SK-N-SH (cell line): ENCODE data around the gene SLC66A3. TPM values are rescaled to one million over a fixed set of nuclear protein-coding genes. Genes with fewer than 3 reads are reported as not detected.

Source experiments
- CTCF ChIA-PET: fragments of 300-600, 350-600 bp; formaldehyde crosslinking; extraction: SDS; loops from one replicate; lab custom pipeline; 2021; lab: Yijun Ruan, JAX
- POLR2A ChIA-PET: fragments of 350-600 bp; sonication (Branson Sonifier 250); formaldehyde crosslinking; extraction: SDS; loops from one replicate; lab custom pipeline; 2020; ENCODE audit warnings: antibody characterized with exemption, inconsistent platforms; lab: Yijun Ruan, JAX
- DNase-seq: peaks from one replicate; pipeline ENCODE4 v3.0.0; 2012
- H2AFZ ChIP-seq: fragments of 200-600 bp; sonication (generic); 2 replicates; pipeline ENCODE4 v1.8.1; 2016; ENCODE audit warnings: antibody characterized with exemption, mild to moderate bottlenecking, low read depth
- H3F3A ChIP-seq: fragments of 200-600 bp; sonication (generic); replicated peaks from 2 replicates; pipeline ENCODE3; 2016; ENCODE audit warnings: antibody characterized with exemption, mild to moderate bottlenecking; ENCODE audit not compliant: insufficient read depth
- H3K27ac ChIP-seq, 2 experiments: fragments of 200-500 bp in 1 of 2; fragments of 200-600 bp in 1 of 2; sonication (Bioruptor generic) in 1 of 2; sonication (generic), shearing (Covaris generic) in 1 of 2; 2 replicates each; pipeline versions ENCODE4 v1.5.1 to v1.6.1; 2014 to 2016; ENCODE audit warnings: low read depth in 2 of 2, inconsistent platforms in 1 of 2, low read length in 1 of 2, mild to moderate bottlenecking in 1 of 2, mixed read lengths in 1 of 2
- H3K27me3 ChIP-seq: fragments of 200-600 bp; sonication (generic), shearing (Covaris generic); 2 replicates; pipeline ENCODE4 v1.6.1; 2016; ENCODE audit warnings: mixed run types; ENCODE audit not compliant: insufficient read depth
- H3K36me3 ChIP-seq, 2 experiments: fragments of 200-500 bp in 1 of 2; fragments of 200-600 bp in 1 of 2; sonication (Bioruptor generic) in 1 of 2; sonication (generic) in 1 of 2; replicated peaks in 1 of 2; 2 replicates each; pipeline versions ENCODE3 to v1.5.1; 2014 to 2016; ENCODE audit warnings: low read length in 1 of 2, mild to moderate bottlenecking in 1 of 2; ENCODE audit not compliant: insufficient read depth in 2 of 2, control insufficient read depth in 1 of 2
- H3K4me1 ChIP-seq, 2 experiments: fragments of 200-500 bp in 1 of 2; fragments of 200-600 bp in 1 of 2; sonication (Bioruptor generic) in 1 of 2; sonication (generic), shearing (Covaris generic) in 1 of 2; 2 replicates each; pipeline versions ENCODE4 v1.5.1 to v1.6.1; 2014 to 2016; ENCODE audit warnings: low read depth in 1 of 2, low read length in 1 of 2, mixed run types in 1 of 2; ENCODE audit not compliant: insufficient read depth in 2 of 2, control insufficient read depth in 1 of 2
- H3K4me2 ChIP-seq: fragments of 200-600 bp; sonication (generic), shearing (Covaris generic); 2 replicates; pipeline ENCODE4 v1.6.1; 2017; ENCODE audit warnings: mixed run types
- H3K4me3 ChIP-seq, 2 experiments: fragments of 200-500 bp in 1 of 2; fragments of 200-600 bp in 1 of 2; sonication (Bioruptor generic) in 1 of 2; sonication (generic), shearing (Covaris generic) in 1 of 2; 2 replicates each; pipeline versions ENCODE4 v1.5.1 to v1.8.1; 2014 to 2016; ENCODE audit warnings: low read depth in 2 of 2, inconsistent platforms in 1 of 2, low read length in 1 of 2, mild to moderate bottlenecking in 1 of 2, mixed read lengths in 1 of 2, moderate library complexity in 1 of 2
- H3K79me2 ChIP-seq: fragments of 200-600 bp; sonication (generic); 2 replicates; pipeline ENCODE4 v1.8.1; 2017; ENCODE audit warnings: mild to moderate bottlenecking; ENCODE audit not compliant: insufficient read depth
- H3K9ac ChIP-seq: fragments of 200-600 bp; sonication (generic); 2 replicates; pipeline ENCODE4 v1.6.1; 2017; ENCODE audit warnings: mixed run types
- H3K9me2 ChIP-seq: fragments of 200-600 bp; sonication (generic); 2 replicates; pipeline ENCODE4 v1.6.1; 2017; ENCODE audit warnings: mixed run types
- H3K9me3 ChIP-seq: fragments of 200-600 bp; sonication (generic); 2 replicates; pipeline ENCODE4 v1.6.1; 2017; ENCODE audit warnings: mixed run types, mild to moderate bottlenecking, moderate library complexity
- H4K20me1 ChIP-seq: fragments of 200-600 bp; sonication (generic); 2 replicates; pipeline ENCODE4 v1.6.1; 2017; ENCODE audit warnings: mild to moderate bottlenecking, mixed run types; ENCODE audit not compliant: insufficient read depth
- CHD2 ChIP-seq: fragments of 150-350 bp; IDR thresholded peaks from 2 replicates; pipeline ENCODE4 v1.6.1; 2018; ENCODE audit warnings: low read length; ENCODE audit not compliant: partially characterized antibody
- CTCF ChIP-seq: fragments of 200-600 bp; sonication (generic); IDR thresholded peaks from 2 replicates; pipeline ENCODE4 v1.6.1; 2017; ENCODE audit warnings: antibody characterized with exemption, mild to moderate bottlenecking, moderate library complexity
- ELF1 ChIP-seq: IDR thresholded peaks from 2 replicates; pipeline ENCODE4 v1.4.0; 2012
- EP300 ChIP-seq, 2 experiments: IDR thresholded peaks; 2 replicates each; pipeline versions ENCODE4 v1.4.0 to v1.6.1; 2012; ENCODE audit warnings: borderline replicate concordance in 1 of 2, low read depth in 1 of 2, low read length in 1 of 2
- EZH2phosphoT487 ChIP-seq: fragments of 200-600 bp; sonication (generic); IDR thresholded peaks from 2 replicates; pipeline ENCODE4 v1.6.1; 2017; ENCODE audit warnings: low read depth, mixed run types, mild to moderate bottlenecking, antibody characterized with exemption, moderate library complexity, borderline replicate concordance
- FOSL2 ChIP-seq: IDR thresholded peaks from 2 replicates; pipeline ENCODE4 v1.4.0; 2012; ENCODE audit warnings: low read depth, mild to moderate bottlenecking, moderate library complexity, borderline replicate concordance
- FOXM1 ChIP-seq: IDR thresholded peaks from 2 replicates; pipeline ENCODE4 v1.4.0; 2012; ENCODE audit warnings: low read depth, mild to moderate bottlenecking
- GABPA ChIP-seq: IDR thresholded peaks from 2 replicates; pipeline ENCODE4 v1.4.0; 2012; ENCODE audit warnings: low read depth, mild to moderate bottlenecking
- GATA2 ChIP-seq: sonication (generic); formaldehyde crosslinking; IDR thresholded peaks from 2 replicates; pipeline ENCODE4 v1.5.0; 2020; ENCODE audit warnings: mild to moderate bottlenecking, missing genetic modification reagents
- JUND ChIP-seq: IDR thresholded peaks from 2 replicates; pipeline ENCODE4 v1.4.0; 2012
- MEF2A ChIP-seq: IDR thresholded peaks from 2 replicates; pipeline ENCODE4 v1.4.0; 2012; ENCODE audit warnings: low read depth, borderline replicate concordance
- MXI1 ChIP-seq: IDR thresholded peaks from 2 replicates; pipeline ENCODE4 v1.6.1; 2012; ENCODE audit warnings: mild to moderate bottlenecking, low read depth, low read length, improper control_type of control experiment
- NRF1 ChIP-seq: IDR thresholded peaks from 2 replicates; pipeline ENCODE4 v1.6.1; 2012; ENCODE audit warnings: low read depth, mild to moderate bottlenecking, low read length
- RAD21 ChIP-seq: IDR thresholded peaks from 2 replicates; pipeline ENCODE4 v1.6.1; 2012; ENCODE audit warnings: mild to moderate bottlenecking, low read length
- RXRA ChIP-seq: IDR thresholded peaks from 2 replicates; pipeline ENCODE4 v1.4.0; 2012; ENCODE audit warnings: low read depth, mild to moderate bottlenecking, borderline replicate concordance
- SIN3A ChIP-seq: IDR thresholded peaks from 2 replicates; pipeline ENCODE4 v1.6.1; 2012; ENCODE audit warnings: low read depth, mild to moderate bottlenecking, low read length, moderate library complexity, borderline replicate concordance
- TAF1 ChIP-seq: IDR thresholded peaks from 2 replicates; pipeline ENCODE4 v1.6.1; 2012; ENCODE audit warnings: low read depth, mild to moderate bottlenecking, low read length, moderate library complexity, borderline replicate concordance
- TCF12 ChIP-seq: IDR thresholded peaks from 2 replicates; pipeline ENCODE4 v1.4.0; 2012
- YY1 ChIP-seq: IDR thresholded peaks from 2 replicates; pipeline ENCODE4 v1.4.0; 2012; ENCODE audit warnings: low read depth, mild to moderate bottlenecking
- polyA plus RNA-seq, 3 experiments: library from polyadenylated mRNA; depleted of rRNA; stranded (reverse); fragments of >200 nt; gene quantifications; 2 replicates each; pipeline ENCODE4 v1.2.3, GENCODE V29; 2012
- TF ChIP-seq, protein P1 (sequence below): IDR thresholded peaks from 2 replicates; pipeline ENCODE4 v1.4.0; 2012; ENCODE audit warnings: low read depth, borderline replicate concordance
- TF ChIP-seq, protein P2 (sequence below): fragments of 150-350 bp; IDR thresholded peaks from 2 replicates; pipeline ENCODE4 v1.6.1; 2016; ENCODE audit warnings: mild to moderate bottlenecking, low read depth, low read length
- TF ChIP-seq, protein P3 (sequence below): IDR thresholded peaks from 2 replicates; pipeline ENCODE4 v1.4.0; 2012; ENCODE audit warnings: low read depth, borderline replicate concordance
- TF ChIP-seq, protein P4 (sequence below): fragments of 150-350 bp; IDR thresholded peaks from 2 replicates; pipeline ENCODE4 v1.6.1; 2017; ENCODE audit warnings: antibody characterized with exemption, low read length, low read depth, borderline replicate concordance
- TF ChIP-seq, protein P5 (sequence below): IDR thresholded peaks from 2 replicates; pipeline ENCODE4; 2012

SLC66A3 gene
- polyA plus RNA-seq, 1 of the 3 experiments (the other 2 are of a cell fraction), result 49.0 TPM

DNA sequence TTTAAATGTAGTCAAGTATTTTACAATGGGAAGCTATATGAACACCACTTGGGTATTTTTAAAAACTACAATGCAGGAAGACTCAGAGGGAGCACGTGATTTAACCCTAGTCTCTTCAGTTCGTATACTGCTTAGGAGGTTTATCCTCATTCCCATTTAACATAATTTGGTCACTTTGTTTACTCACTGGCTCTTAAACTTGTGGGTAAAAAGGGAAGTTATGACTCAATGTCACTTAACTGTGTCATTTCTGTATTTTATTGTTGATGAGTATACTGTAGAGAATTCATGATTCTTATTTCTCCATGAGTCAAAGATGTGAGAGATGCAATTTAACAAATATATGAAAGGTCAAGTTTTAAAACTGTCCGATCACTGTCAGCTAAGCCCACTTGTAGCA is 48.2 kb downstream of the SLC66A3 start (continued):
- TF ChIP-seq, protein P1, sequence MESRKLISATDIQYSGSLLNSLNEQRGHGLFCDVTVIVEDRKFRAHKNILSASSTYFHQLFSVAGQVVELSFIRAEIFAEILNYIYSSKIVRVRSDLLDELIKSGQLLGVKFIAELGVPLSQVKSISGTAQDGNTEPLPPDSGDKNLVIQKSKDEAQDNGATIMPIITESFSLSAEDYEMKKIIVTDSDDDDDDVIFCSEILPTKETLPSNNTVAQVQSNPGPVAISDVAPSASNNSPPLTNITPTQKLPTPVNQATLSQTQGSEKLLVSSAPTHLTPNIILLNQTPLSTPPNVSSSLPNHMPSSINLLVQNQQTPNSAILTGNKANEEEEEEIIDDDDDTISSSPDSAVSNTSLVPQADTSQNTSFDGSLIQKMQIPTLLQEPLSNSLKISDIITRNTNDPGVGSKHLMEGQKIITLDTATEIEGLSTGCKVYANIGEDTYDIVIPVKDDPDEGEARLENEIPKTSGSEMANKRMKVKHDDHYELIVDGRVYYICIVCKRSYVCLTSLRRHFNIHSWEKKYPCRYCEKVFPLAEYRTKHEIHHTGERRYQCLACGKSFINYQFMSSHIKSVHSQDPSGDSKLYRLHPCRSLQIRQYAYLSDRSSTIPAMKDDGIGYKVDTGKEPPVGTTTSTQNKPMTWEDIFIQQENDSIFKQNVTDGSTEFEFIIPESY, result no peak
- TF ChIP-seq SIN3A (no peak), TAF1 (no peak), MXI1 (no peak), MEF2A (peak; percentile 47; the same call in 1 of the 2 replicates), EZH2phosphoT487 (no peak), NRF1 (no peak), ELF1 (no peak), FOXM1 (no peak), CHD2 (no peak), GABPA (0 out of 2 replicates have a peak, but pooled peaks have one; percentile 3), JUND (peak; percentile 61), YY1 (no peak), GATA2 (CRISPR knock-in tag) (no peak), FOSL2 (peak; percentile 87), RAD21 (no peak)
- TF ChIP-seq, protein P2, sequence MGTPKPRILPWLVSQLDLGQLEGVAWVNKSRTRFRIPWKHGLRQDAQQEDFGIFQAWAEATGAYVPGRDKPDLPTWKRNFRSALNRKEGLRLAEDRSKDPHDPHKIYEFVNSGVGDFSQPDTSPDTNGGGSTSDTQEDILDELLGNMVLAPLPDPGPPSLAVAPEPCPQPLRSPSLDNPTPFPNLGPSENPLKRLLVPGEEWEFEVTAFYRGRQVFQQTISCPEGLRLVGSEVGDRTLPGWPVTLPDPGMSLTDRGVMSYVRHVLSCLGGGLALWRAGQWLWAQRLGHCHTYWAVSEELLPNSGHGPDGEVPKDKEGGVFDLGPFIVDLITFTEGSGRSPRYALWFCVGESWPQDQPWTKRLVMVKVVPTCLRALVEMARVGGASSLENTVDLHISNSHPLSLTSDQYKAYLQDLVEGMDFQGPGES, result no peak
- TF ChIP-seq, protein P3, sequence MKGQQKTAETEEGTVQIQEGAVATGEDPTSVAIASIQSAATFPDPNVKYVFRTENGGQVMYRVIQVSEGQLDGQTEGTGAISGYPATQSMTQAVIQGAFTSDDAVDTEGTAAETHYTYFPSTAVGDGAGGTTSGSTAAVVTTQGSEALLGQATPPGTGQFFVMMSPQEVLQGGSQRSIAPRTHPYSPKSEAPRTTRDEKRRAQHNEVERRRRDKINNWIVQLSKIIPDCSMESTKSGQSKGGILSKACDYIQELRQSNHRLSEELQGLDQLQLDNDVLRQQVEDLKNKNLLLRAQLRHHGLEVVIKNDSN, result peak; percentile 61; the same call in 1 of the 2 replicates
- TF ChIP-seq, protein P4, sequence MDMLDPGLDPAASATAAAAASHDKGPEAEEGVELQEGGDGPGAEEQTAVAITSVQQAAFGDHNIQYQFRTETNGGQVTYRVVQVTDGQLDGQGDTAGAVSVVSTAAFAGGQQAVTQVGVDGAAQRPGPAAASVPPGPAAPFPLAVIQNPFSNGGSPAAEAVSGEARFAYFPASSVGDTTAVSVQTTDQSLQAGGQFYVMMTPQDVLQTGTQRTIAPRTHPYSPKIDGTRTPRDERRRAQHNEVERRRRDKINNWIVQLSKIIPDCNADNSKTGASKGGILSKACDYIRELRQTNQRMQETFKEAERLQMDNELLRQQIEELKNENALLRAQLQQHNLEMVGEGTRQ, result no peak

- CTCF ChIA-PET, result interaction anchor here (1.0 to 3.0 kb wide), 7 partner anchors 8 to 376 kb away, joined by 3 to 15 read pairs (median 3); no protein-coding TSS in a partner anchor
- no peaks in the 10 kb centered on the region for H3K79me2 ChIP-seq
- POLR2A ChIA-PET, result no interaction called here
- no peak for TF ChIP-seq EP300 (IDR thresholded peaks at IDR 0.05; ENCODE audit: borderline replicate concordance in 1 of 2, low read depth in 1 of 2, low read length in 1 of 2)
- no peak for TF ChIP-seq TCF12
- TF ChIP-seq, protein P5, sequence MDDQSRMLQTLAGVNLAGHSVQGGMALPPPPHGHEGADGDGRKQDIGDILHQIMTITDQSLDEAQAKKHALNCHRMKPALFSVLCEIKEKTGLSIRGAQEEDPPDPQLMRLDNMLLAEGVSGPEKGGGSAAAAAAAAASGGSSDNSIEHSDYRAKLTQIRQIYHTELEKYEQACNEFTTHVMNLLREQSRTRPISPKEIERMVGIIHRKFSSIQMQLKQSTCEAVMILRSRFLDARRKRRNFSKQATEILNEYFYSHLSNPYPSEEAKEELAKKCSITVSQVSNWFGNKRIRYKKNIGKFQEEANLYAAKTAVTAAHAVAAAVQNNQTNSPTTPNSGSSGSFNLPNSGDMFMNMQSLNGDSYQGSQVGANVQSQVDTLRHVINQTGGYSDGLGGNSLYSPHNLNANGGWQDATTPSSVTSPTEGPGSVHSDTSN, result no peak
- no peak for TF ChIP-seq CTCF
- TF ChIP-seq RXRA, result no peak
- no peak for TF ChIP-seq GABPA
- TF ChIP-seq GATA2 (CRISPR knock-in tag), result no peak
- TF ChIP-seq YY1, result no peak
- no peak for TF ChIP-seq ELF1
- TF ChIP-seq RAD21, result no peak
- TF ChIP-seq, protein P2, result no peak
- no peak for TF ChIP-seq CHD2
- TF ChIP-seq FOSL2, result no peak
Measured at GRCh38 chr2:11208083-11208482, 52.8 kb downstream of the SLC66A3 start.

More at GRCh38 chr2:11208083-11208482, 52.8 kb downstream of the SLC66A3 start:
- no peaks in the 10 kb centered on the region for H3K27me3 ChIP-seq
- no peak overlapping the region for H2AFZ ChIP-seq
- no peak overlapping the region for H3K4me2 ChIP-seq
- no peaks in the 10 kb centered on the region for H3K9me2 ChIP-seq
- no peak overlapping the region for H3K4me3 ChIP-seq
- H3K9me3 ChIP-seq, result no peaks in the 10 kb centered on the region
- peaks cover 46 to 59% of the 10 kb centered on the region in 2 experiments for H3K36me3 ChIP-seq
- no peaks in the 10 kb centered on the region for H4K20me1 ChIP-seq
- peaks cover 0 to 19% of the 10 kb centered on the region in 2 experiments; a peak in 1 of 4 replicates for H3K4me1 ChIP-seq
- no peak overlapping the region for H3K9ac ChIP-seq
- DNase-seq, result no peak
- H3K27ac ChIP-seq, result no peak overlapping the region
- peaks cover 22% of the 10 kb centered on the region for H3F3A ChIP-seq
